GM18508 (cell line): ENCODE measurements around the gene PNPLA7.
"Not testable (repeated sequence)": the region's sequence is repeated elsewhere in the genome, so short reads cannot be mapped to it uniquely, and the experiment has no call there.

ENCODE experiments used
- ATAC-seq: cut with Tn5 transposase; IDR thresholded peaks from one replicate; pipeline ENCODE4 v1.9.1; 2021; ENCODE audit warnings: moderate number of reproducible peaks; ENCODE audit not compliant: insufficient read depth, unreplicated experiment

Gene PNPLA7

GRCh38 chr9:137516144-137516917 lies 33.9 kb downstream of the PNPLA7 start:
- ATAC-seq = no peak

- ATAC-seq = no peak
These were observed 34.9 kb downstream of the PNPLA7 start for GRCh38 chr9:137515338-137515724.

GRCh38 chr9:137514691-137515337 lies 35.4 kb downstream of the PNPLA7 start:
- ATAC-seq = no peak

GRCh38 chr9:137513801-137514570 lies 36.2 kb downstream of the PNPLA7 start:
- not testable (repeated sequence) for ATAC-seq

GRCh38 chr9:137513136-137513535 lies 37.1 kb downstream of the PNPLA7 start:
- not testable (repeated sequence) for ATAC-seq

- no peak for ATAC-seq
These were observed 38.3 kb downstream of the PNPLA7 start for GRCh38 chr9:137511758-137512463.

GRCh38 chr9:137511126-137511525 lies 39.1 kb downstream of the PNPLA7 start:
- not testable (repeated sequence) for ATAC-seq

- no peak for ATAC-seq
These were observed 41.0 kb downstream of the PNPLA7 start for GRCh38 chr9:137509198-137509597.

- ATAC-seq = no peak
These were observed 43.5 kb downstream of the PNPLA7 start for GRCh38 chr9:137506702-137507171.

GRCh38 chr9:137506274-137506673 lies 43.9 kb downstream of the PNPLA7 start:
- no peak for ATAC-seq

GRCh38 chr9:137505421-137506140 lies 44.6 kb downstream of the PNPLA7 start:
- no peak for ATAC-seq

- ATAC-seq = no peak
These were observed 45.8 kb downstream of the PNPLA7 start for GRCh38 chr9:137504432-137504777.

- no peak for ATAC-seq
These were observed 47.9 kb downstream of the PNPLA7 start for GRCh38 chr9:137502008-137502911.

GRCh38 chr9:137501457-137501856 lies 48.7 kb downstream of the PNPLA7 start:
- no peak for ATAC-seq

GRCh38 chr9:137500666-137501397 lies 49.4 kb downstream of the PNPLA7 start:
- no peak for ATAC-seq

- ATAC-seq = no peak
These were observed 50.1 kb downstream of the PNPLA7 start for GRCh38 chr9:137499858-137500661.

- no peak for ATAC-seq
These were observed 50.8 kb downstream of the PNPLA7 start for GRCh38 chr9:137499416-137499815.
